ENCODE data around the gene TCFL5.

- TF ChIP-seq POLR2A (IDR thresholded peaks at IDR 0.05) (no peak), CTCF (IDR thresholded peaks at IDR 0.05) (no peak)
Observed at GRCh38 chr20:62894261-62894660, 32.6 kb upstream of the TCFL5 start.
